Natural killer cell (primary cell): Measurements from ENCODE around the gene MAST2. TPM values are rescaled to one million over a fixed set of nuclear protein-coding genes. Genes with fewer than 3 reads are reported as not detected.

Source experiments
- ATAC-seq, 3 donors: fragments of 150-1000 bp in 2 of 3; fragments of 200-7000 bp in 1 of 3; cut with Tn5 transposase; 1 replicate in 1 of 3; 2 replicates in 2 of 3; pipeline ENCODE4 v1.10.0; 2021; ENCODE audit warnings: mild to moderate bottlenecking in 2 of 3, moderate library complexity in 2 of 3
- DNase-seq, 2 donors: peaks; one replicate each; pipeline versions ENCODE4 v3.0.0 to v3.0.0-alpha.2; 2013 to 2021; ENCODE audit warnings: mixed read lengths in 1 of 2
- H3K27ac ChIP-seq: one replicate; pipeline ENCODE4 v1.5.1; 2013; ENCODE audit warnings: mild to moderate bottlenecking, low read length
- H3K27me3 ChIP-seq: one replicate; pipeline ENCODE4 v1.6.1; 2013; ENCODE audit warnings: low read length; ENCODE audit not compliant: control insufficient read depth, insufficient read depth
- H3K36me3 ChIP-seq: one replicate; pipeline ENCODE4 v1.6.1; 2013; ENCODE audit warnings: low read length; ENCODE audit not compliant: control insufficient read depth, insufficient read depth
- H3K4me1 ChIP-seq: one replicate; pipeline ENCODE4 v1.6.1; 2013; ENCODE audit warnings: low read length; ENCODE audit not compliant: control insufficient read depth, insufficient read depth
- H3K4me3 ChIP-seq: one replicate; pipeline ENCODE4 v1.5.1; 2013; ENCODE audit warnings: low read length
- H3K9me3 ChIP-seq: one replicate; pipeline ENCODE4 v1.6.1; 2013; ENCODE audit warnings: low read length; ENCODE audit not compliant: control insufficient read depth, insufficient read depth
- H3K27ac Mint-ChIP-seq, 2 donors: one replicate each; pipeline ENCODE4 v1.8.0; 2022; ENCODE audit warnings: mild to moderate bottlenecking in 2 of 2, mixed read lengths in 2 of 2, moderate library complexity in 1 of 2
- H3K27me3 Mint-ChIP-seq, 2 donors: one replicate each; pipeline ENCODE4 v1.8.0; 2022; ENCODE audit warnings: low read depth in 2 of 2, mixed read lengths in 2 of 2
- H3K36me3 Mint-ChIP-seq: one replicate; pipeline ENCODE4 v1.8.0; 2022; ENCODE audit warnings: mixed read lengths
- H3K4me1 Mint-ChIP-seq, 2 donors: one replicate each; pipeline ENCODE4 v1.8.0; 2022; ENCODE audit warnings: mixed read lengths in 2 of 2
- H3K4me3 Mint-ChIP-seq: one replicate; pipeline ENCODE4 v1.8.0; 2022; ENCODE audit warnings: mild to moderate bottlenecking, moderate library complexity, mixed read lengths
- H3K9me3 Mint-ChIP-seq, 2 donors: one replicate each; pipeline ENCODE4 v1.8.0; 2022; ENCODE audit warnings: mixed read lengths in 2 of 2
- WGBS: methylation state at CpG from one replicate; pipeline ENCODE4 v1.1.7; 2013; ENCODE audit warnings: missing lambda C conversion rate; ENCODE audit not compliant: insufficient coverage; 5-methylcytosine and 5-hydroxymethylcytosine counted together
- intact Hi-C: fragments of 100-400 bp; cut with micrococcal nuclease; formaldehyde crosslinking; loops from one replicate; pipeline ENCODE4 v1.14.2; 2022
- total RNA-seq, 4 donors: library from RNA; stranded (reverse); fragments of 120-200 nt in 1 of 4; gene quantifications; one replicate each; pipeline versions ENCODE4 v1.2.3 to v1.2.4, GENCODE V29; 2013 to 2022
- TF ChIP-seq, protein P1 (sequence below): fragments of 200-600 bp; IDR thresholded peaks from one replicate; pipeline ENCODE4 v1.8.0; 2022; ENCODE audit warnings: antibody characterized with exemption

The MAST2 gene
- total RNA-seq, 3 donors from 2014 or later (not counting 1 experiment from before 2014, with no cell fraction given), result 25.3 to 28.6 (median 27.9) TPM

DNA sequence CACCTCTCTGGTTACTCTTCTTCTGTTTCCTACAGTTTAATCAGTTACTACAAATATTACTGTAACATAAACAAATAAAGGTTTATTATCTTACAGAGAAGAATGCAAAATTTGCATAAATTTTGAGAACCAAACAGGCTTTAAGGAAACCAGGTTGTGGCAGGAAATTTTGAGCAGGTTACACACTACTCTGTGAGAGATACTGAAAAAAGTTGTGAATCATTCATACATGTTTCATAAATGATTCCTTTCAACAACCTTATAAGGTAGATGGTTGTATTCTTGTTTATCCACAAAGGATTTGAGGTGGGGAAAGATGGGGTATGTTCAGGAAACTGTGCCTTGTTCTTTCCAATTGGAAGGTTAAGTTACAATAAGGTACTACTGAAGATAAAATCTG, 58.6 kb downstream of the MAST2 start:
- Histone ChIP-seq H3K27me3 (no peaks in the 10 kb centered on the region), H3K36me3 (no peaks in the 10 kb centered on the region), H3K4me3 (no peak overlapping the region), H3K9me3 (no peaks in the 10 kb centered on the region), H3K4me1 (no peaks in the 10 kb centered on the region), H3K27ac (no peak overlapping the region)
- peaks cover 18% of the 10 kb centered on the region in 2 donors for H3K4me1 Mint-ChIP-seq
- ATAC-seq (no peak), DNase-seq (no peak)
- H3K36me3 Mint-ChIP-seq, result no peaks in the 10 kb centered on the region
- no peak overlapping the region for H3K4me3 Mint-ChIP-seq
- intact Hi-C loops, result no loop called here
- TF ChIP-seq, protein P1, sequence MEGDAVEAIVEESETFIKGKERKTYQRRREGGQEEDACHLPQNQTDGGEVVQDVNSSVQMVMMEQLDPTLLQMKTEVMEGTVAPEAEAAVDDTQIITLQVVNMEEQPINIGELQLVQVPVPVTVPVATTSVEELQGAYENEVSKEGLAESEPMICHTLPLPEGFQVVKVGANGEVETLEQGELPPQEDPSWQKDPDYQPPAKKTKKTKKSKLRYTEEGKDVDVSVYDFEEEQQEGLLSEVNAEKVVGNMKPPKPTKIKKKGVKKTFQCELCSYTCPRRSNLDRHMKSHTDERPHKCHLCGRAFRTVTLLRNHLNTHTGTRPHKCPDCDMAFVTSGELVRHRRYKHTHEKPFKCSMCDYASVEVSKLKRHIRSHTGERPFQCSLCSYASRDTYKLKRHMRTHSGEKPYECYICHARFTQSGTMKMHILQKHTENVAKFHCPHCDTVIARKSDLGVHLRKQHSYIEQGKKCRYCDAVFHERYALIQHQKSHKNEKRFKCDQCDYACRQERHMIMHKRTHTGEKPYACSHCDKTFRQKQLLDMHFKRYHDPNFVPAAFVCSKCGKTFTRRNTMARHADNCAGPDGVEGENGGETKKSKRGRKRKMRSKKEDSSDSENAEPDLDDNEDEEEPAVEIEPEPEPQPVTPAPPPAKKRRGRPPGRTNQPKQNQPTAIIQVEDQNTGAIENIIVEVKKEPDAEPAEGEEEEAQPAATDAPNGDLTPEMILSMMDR, result no peak
- H3K27me3 Mint-ChIP-seq, result no peaks in the 10 kb centered on the region
- H3K27ac Mint-ChIP-seq, result no peak overlapping the region
- H3K9me3 Mint-ChIP-seq, result no peaks in the 10 kb centered on the region

DNA sequence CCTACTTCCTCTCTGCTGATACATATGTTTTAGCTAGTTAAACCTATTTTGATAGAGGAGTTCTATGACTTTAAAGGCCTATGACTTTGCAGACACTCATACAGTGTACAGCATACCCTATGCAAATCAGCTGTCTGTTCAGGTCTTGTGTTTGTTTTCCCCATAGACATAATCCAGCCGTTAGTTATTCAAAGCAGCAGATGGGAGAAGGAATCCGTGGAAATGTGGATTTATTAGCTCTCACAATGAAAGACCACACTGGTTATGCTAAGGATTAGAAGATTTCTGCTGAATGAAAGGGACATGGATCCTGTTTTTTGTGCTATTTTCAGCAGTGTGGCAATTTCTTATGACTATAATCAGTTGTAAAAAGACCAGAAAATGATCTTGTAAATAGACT, 59.8 kb downstream of the MAST2 start:
- ATAC-seq (no peak), DNase-seq (no peak)
- H3K9me3 ChIP-seq, result no peaks in the 10 kb centered on the region
- Mint-ChIP-seq H3K9me3 (no peaks in the 10 kb centered on the region), H3K27ac (no peak overlapping the region), H3K36me3 (no peaks in the 10 kb centered on the region), H3K4me3 (no peak overlapping the region), H3K27me3 (no peaks in the 10 kb centered on the region), H3K4me1 (peaks cover 18% of the 10 kb centered on the region in 2 donors)
- intact Hi-C loops, result no loop called here
- H3K36me3 ChIP-seq, result no peaks in the 10 kb centered on the region
- no peak overlapping the region for H3K4me3 ChIP-seq
- H3K27ac ChIP-seq, result no peak overlapping the region
- WGBS, result 89% methylated on average over 2 of the region's 2 CpGs
- TF ChIP-seq, protein P1, result no peak
- H3K27me3 ChIP-seq, result no peaks in the 10 kb centered on the region
- H3K4me1 ChIP-seq, result no peaks in the 10 kb centered on the region

DNA sequence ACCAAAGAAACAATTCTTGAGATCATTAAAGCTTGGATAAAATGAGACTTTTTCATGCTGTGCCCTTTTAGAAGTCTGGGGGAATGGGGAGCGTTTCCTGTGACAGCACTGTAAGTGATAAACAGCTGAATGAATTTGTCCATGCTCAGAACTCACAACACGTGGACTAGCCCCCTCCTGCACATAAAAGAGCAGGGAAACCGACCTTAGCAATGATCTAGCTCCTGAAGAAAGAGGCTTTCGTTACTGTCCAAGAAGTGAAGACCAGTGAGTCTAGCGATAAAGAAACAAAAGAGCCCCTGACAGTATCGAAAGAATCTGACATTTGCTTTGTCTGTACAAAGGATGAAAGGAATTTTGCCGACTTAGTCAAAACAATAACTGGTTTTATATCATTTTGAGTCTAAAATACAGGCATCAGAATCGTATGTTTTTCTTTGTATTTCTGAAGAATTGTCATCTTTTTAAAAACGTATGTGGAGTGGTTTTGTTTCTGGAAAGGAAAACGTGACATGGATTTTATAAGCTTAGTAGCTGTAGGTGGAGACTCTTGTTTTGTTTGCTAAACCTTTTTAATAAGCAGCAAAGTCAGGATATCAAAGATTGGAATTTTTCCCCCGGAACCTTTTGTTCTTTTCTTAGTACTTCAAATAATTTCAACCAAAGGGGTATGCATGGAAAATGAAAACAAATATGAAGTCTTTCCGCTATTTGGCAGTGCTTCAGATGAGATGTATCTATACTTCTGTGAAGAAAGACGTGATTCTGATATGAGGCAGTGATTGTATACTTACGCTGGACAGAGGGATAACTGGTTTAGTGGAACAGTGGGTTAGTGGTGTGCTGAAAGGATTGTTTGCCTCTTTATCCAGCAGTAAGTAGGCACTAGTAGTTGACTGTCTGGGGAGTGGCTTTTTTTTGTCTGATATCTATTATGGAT, 61.0 kb downstream of the MAST2 start:
- no peak overlapping the region for H3K4me3 Mint-ChIP-seq
- DNase-seq (no peak), ATAC-seq (no peak)
- Histone ChIP-seq H3K9me3 (no peaks in the 10 kb centered on the region), H3K36me3 (no peaks in the 10 kb centered on the region), H3K4me3 (no peak overlapping the region), H3K27ac (no peak overlapping the region), H3K4me1 (no peaks in the 10 kb centered on the region), H3K27me3 (no peaks in the 10 kb centered on the region)
- whole genome bisulfite sequencing, result 93% methylated on average over 13 of the region's 14 CpGs
- intact Hi-C loops, result no loop called here
- TF ChIP-seq, protein P1, result no peak
- H3K9me3 Mint-ChIP-seq, result no peaks in the 10 kb centered on the region
- H3K27me3 Mint-ChIP-seq, result no peaks in the 10 kb centered on the region
- H3K27ac Mint-ChIP-seq, result no peak overlapping the region
- no peaks in the 10 kb centered on the region for H3K36me3 Mint-ChIP-seq
- H3K4me1 Mint-ChIP-seq, result peaks cover 18 to 19% of the 10 kb centered on the region in 2 donors
